ENCODE results near the gene NUDT5.
"Not testable (repeated sequence)": the region's sequence is repeated elsewhere in the genome, so short reads cannot be mapped to it uniquely, and the experiment has no call there.

NUDT5 gene

DNA sequence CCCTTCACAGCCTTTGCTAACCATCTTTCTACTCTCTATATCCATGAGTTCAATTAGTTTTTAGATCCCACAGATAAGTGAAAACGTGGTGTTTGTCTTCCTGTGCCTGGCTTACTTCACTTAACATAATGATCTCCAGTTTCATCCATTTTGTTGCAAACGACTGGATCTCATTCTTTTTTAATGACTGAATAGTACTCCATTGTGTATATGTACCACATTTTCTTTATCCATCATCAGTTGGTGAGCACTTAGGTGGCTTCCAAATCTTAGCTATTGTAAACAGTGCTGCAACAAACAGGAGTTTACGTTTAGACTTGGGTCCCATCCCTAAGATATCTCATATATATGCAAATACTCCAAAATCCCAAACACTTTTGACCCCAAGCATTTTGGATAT, 9.4 kb upstream of the NUDT5 start:
- no peak for FAIRE-seq
- no peak for DNase-seq (ENCODE audit: low spot score)

DNA sequence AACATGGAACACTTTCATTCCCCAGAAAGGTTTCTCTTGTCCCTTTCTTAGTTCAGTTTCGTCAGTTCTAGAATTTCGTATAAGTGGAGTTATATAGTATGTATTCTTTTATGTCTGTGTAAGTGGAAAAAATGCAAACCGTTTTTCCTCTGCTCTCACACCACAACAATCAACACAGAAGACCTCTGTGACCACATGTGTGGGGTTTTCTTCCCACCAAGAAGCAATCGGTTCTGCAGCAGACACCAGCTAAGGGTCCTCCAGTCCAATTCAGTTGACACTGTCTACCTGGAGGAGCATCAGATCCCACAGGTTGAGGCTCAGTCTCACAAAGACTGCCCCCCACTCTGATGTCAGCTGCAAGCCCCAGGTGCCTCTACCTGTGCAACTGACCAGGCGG, 6.5 kb upstream of the NUDT5 start:
- no peak for DNase-seq (ENCODE audit: low spot score)
- FAIRE-seq: no peak

DNA sequence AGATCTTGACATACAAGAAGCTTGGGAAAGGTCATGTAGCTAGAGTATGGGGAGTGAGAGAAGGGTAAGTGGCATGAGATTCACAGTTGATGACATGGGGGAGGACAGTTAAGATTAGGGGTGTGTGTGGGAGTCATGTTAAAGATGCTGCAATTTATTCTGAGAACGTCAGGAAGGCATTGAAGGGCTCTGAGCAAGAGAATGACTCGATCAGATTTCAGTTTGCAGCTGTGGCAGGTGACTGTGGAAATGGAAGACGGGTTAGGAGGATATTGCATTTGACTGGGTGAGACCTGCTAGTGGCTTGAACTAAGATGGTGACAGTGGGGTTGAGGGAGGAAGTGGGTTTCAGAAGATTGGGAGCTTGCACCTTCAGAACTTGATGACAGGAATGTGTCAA, 5.9 kb upstream of the NUDT5 start:
- FAIRE-seq: no peak

DNA sequence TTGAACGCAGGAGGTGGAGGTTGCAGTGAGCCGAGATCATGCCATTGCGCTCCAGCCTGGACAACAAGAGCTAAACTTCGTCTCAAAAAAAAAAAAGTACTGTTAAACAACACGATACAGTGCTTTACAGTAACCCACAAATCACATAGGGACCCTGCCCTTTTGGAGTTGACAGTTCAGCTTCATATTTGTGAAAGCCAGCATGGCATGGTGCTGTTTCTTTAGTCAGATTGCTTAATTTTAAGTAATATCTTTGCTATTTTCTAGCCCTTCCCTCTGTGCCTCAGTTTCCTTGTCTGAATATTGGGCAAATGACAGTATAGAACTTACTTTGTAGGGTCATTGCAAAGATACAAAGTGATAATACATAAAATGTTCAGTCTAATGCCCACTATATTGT, 5.2 kb upstream of the NUDT5 start:
- DNase-seq (ENCODE audit: low spot score) (no peak), FAIRE-seq (no peak)

More for the DNA sequence above, 5.9 kb upstream of the NUDT5 start:
- DNase-seq (ENCODE audit: low spot score): no peak

DNA sequence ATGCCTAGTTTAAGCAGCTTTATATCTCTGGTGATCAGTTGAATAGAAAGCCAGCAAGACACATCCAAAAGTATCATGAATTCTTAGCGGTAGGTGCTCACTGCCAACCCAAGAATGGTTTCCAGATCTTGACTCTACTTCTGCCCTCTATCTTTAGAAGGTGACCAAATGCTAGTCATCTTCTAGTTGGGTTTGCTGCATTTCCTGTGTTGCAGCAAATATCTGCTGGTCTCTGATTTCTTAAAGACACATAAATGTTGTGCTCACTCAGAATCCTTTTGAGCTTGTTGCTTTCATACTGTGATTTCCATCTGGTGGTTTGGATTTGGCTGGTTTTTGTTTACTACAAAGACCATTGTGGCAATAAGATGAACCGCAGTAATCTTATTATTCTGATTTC, 2.5 kb upstream of the NUDT5 start:
- DNase-seq (ENCODE audit: low spot score) (no peak), FAIRE-seq (no peak)

DNA sequence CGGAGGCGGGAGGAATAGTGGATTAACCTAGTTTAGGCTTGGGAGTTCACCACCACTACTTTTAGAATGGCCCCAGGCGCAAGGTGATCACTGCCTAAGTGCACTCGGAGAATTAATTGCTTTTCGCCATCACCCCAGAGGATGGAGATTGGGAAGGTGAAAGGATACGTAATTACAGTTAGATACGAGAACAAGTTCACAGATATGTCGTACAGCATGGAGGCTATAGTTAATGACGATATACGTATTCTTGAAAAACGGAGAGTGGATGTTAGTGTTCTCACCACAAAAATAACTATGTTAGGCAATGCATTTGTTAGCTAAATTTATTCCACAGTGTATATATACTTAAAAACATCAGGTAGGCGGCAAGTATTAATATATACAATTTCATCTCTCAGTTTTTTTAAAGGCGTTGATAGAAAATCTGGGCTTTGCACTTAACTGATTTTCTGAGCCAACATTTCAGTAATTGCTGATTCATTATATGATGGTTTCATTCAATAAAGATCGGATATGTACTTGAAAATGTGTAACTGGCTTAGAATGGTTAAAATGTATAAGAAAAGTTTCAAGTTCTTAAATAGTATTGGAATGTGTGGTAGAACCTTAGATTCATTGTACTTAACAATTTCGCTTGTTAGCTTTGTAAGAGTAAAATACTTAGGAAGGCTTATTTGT, 980 bp upstream of the NUDT5 start:
- no peak for FAIRE-seq

DNA sequence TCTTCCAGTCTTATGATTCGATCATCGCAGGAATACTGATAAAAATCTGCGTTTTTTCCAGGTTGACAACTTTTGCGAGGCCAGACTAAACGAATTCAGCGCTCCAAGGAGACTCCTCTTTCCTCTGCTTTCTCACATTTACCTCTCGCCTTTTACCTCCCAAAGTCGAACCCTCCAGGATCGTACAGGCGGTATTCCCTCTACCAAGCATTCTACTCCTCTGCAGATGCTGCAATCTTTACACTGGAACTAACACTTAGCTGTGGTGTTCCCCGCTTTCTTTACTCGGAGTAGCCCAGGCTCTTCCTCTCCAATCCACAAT, 449 bp downstream of the NUDT5 start:
- no peak for DNase-seq (ENCODE audit: low spot score)
- FAIRE-seq: no peak

More for the DNA sequence above, 980 bp upstream of the NUDT5 start:
- no peak for DNase-seq (ENCODE audit: low spot score)

DNA sequence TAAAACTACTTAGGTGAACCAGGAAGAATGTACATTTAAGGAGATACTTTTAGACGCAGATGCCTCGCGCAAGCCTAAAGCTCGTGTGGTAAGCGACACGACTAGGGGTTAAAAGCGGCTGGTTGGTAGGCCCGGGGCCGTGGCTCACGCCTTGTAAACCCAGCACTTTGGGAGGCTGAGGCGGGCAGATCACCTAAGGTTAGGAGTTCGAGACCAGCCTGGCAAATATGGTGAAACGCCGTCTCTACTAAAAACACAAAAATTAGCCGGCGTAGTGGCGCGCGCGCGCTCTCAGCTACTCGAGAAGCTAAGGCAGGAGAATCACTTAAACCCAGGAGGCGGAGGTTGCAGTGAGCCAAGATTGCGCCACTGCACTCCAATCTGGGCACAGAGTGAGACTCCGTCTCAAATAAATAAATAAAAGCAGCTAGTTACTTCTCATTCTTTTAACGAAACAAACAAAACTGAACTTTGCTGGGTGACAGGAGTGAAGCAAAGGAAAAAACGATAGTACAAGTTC, 879 bp downstream of the NUDT5 start:
- DNase-seq (ENCODE audit: low spot score) (no peak), FAIRE-seq (no peak)

DNA sequence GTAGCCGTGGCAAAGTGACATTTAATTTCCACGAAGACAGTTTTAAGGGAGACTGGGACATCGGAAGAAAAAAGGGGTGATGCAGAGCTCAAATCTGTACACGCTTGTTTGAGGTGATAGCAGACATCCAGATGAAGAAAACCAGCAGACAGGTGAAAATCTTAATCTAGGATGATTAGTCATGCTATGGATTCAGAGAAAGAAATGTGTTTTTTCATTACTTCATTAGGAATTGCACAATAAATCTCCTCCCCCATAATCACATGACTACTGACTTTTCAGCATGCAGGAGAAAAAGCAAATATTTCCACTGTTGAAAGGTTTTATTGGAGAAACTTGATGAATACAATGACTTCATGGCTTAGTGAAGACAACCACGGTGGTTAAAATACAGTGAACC, 2.5 kb downstream of the NUDT5 start:
- DNase-seq (ENCODE audit: low spot score): no peak
- no peak for FAIRE-seq

DNA sequence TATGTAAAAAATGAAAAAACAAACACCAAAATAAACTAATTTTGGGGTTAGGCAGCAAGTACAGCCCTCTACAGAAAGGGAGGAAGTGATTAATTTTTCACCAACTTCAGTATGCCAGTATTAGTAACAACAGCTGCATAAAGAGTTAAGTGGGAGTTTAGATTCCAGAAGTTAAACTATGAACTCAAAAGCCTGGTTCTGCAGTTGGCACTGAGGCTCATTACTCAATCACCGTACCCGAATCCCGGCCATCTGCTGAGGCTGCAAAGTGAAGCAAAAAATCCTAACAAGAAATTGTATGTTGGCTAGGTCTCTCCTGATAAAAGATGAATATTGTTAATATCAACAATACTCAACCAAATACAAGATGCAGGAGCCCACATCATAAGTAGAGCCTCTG, 4.0 kb downstream of the NUDT5 start:
- FAIRE-seq: no peak
- no peak for DNase-seq (ENCODE audit: low spot score)

DNA sequence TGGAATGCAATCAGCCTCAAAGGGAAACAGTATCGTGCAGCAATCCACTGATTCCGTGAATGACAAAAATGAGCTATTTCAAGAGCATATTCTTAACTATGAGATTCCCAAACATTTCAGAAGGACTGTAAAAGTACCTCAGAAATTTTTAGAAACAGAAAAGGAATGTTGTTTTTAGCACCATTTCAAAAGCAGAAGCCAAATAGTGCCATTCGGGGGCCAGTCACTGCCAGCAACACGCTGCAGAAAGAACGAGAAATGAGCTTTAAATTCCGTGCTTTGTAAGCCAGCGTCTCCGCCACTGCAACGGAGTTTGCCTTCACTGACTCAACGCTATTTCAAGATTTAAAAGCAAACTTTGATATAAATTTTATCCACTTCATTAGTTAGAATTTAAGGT, 6.3 kb downstream of the NUDT5 start:
- no peak for FAIRE-seq
- no peak for DNase-seq (ENCODE audit: low spot score)

DNA sequence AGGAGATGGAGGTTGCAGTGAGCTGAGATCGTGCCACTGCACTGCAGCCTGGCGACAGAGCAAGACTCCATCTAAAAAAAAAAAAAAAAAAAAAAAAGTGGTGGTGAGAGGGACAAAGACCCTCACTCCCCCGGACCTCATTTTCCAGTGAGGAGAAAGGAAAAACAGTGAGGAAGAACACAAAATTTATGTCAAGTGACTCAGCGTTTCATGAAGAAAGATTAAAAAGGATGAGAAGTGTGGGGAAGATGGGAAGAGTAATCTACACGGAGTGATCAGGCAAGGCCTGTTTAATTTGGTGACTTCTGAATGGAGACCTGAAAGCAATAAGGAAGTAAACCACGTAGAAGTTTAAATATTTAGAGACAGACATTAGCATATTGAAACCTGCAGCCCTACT, 7.0 kb downstream of the NUDT5 start:
- no peak for FAIRE-seq

DNA sequence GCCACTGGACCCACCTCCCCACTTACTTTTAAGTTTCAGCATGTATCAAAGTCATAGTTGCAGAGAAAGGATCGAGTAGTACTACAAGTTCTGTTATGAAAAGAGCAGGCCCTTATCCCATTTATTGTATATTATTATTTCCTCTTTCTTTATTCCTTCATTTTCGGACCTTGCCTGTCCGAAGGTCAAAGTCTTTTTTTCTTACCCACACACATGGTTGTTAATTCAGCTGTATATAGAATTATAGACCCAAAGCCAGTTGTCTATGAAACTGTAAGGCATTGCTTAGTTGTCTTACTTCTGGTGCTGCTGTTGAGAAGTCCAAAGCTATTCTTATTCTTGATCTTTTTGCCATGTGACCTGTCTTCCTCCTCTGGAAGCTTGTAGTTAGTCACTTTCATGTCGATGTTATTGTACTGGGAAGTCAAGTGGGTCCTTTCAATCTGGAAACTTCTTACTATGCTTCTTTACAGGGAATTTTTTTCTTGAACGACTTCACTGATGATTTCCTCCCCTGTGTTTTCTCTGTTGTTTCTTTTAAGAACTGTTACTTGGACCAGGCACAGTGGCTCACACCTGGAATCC, 8.3 kb downstream of the NUDT5 start:
- no peak for DNase-seq (ENCODE audit: low spot score)

More for the DNA sequence above, 7.0 kb downstream of the NUDT5 start:
- no peak for DNase-seq (ENCODE audit: low spot score)

DNA sequence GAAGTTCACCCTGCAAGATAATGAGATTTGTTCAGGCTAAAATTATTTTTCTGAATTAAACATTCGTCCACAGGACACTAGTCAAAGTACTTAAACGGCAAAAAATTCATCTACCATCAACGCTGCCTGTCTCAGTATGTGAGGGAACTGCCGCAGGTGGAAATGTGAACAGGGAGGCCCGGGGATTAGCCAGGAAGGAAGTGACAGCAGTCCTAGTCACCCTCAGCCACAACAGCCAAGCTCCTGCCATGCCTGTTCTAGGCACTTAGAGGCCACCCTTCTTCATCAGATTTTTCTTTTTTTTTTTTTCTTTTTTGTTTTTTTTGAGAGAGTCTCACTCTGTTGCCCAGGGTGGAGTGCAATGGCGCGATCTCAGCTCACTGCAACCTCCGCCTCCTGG, 9.4 kb downstream of the NUDT5 start:
- DNase-seq (ENCODE audit: low spot score) (no peak), FAIRE-seq (no peak)

More for the DNA sequence above, 8.3 kb downstream of the NUDT5 start:
- no peak for FAIRE-seq

DNA sequence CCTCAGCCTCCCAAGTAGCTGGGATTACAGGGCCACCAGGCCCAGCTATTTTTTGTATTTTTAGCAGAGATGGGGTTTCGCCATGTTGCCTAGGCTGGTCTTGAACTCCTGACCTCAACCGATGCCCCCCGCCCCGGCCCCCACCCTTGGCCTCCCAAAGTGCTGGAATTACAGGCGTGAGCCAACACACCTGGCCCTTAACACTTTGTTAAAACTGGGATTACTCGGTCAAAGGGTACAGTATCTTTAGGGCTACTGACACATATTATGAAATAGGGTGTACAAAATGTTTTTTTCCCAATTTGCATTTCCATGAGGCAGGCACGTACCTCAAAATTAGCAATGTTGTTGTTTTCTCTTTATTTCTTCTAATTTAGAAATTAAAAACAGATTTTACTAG, 11.5 kb downstream of the NUDT5 start:
- no peak for FAIRE-seq

DNA sequence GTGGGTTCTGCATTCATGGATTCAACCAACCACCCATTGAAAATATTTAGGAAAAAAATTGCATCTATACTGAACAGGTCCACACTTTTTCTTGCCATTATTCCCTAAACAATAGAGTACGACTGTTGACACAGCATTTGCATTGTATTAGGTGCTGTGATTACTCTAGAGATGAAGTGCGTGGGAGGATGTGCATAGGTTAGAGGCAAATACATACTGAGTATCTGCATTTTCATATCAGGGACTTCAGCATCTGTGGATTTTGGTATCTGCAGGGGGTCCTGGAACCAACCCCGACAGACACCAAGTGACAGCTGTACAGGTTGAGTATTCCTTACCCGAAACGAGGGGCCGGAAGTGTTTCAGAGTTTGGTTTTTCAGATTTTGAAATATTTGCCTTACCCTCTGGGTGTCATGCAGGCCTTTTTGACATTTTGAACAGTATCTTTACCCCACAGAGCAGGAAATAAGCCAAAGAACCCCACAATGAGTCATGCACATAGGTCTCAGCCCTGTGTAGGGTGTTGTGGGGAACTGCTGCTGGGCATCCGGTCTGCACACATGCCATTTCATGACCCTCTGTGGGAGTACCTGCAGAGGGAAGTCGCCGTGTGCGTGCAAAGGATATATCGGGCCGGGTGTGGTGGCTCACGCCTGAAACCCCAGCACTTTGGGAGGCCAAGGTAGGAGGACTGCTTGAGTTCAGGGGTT, 14.5 kb downstream of the NUDT5 start:
- FAIRE-seq (no peak), DNase-seq (ENCODE audit: low spot score) (no peak)

More for the DNA sequence above, 11.5 kb downstream of the NUDT5 start:
- no peak for DNase-seq (ENCODE audit: low spot score)

DNA sequence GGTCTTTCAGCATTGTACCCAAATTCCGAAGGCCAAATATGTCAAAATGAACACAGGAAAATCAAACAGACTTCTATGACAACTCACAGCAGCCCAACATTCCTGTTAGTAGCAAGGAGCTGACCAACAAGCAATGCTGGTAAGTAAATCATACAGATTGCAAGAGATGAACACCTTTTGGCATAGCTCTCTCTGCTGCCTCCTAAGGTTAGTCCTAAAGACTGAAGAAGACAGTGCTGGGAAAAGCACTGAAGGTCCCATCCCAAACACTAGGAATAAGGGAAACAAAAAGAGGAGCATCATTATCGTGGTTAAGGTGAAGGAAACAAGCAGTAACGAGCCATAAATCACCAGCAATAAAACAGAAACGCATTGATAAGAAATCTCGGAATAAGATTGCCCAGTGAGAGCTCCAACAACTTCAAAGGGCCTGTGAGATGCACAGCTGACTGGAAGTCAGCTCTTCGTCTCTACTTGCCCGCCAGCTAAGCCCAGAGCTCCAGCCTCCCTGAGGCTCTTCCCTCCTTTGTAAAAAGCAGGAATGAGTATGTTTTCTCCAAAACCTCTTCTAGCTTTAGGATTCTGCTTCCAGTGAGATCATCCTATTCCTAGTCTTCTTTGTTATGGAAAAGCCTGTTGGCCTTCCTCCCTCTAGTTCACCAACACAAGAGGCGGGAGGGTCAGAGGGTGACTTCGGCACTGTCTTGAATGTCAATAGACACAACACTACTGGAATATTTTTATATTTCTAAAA, 15.3 kb downstream of the NUDT5 start:
- DNase-seq (ENCODE audit: low spot score) (no peak), FAIRE-seq (no peak)

DNA sequence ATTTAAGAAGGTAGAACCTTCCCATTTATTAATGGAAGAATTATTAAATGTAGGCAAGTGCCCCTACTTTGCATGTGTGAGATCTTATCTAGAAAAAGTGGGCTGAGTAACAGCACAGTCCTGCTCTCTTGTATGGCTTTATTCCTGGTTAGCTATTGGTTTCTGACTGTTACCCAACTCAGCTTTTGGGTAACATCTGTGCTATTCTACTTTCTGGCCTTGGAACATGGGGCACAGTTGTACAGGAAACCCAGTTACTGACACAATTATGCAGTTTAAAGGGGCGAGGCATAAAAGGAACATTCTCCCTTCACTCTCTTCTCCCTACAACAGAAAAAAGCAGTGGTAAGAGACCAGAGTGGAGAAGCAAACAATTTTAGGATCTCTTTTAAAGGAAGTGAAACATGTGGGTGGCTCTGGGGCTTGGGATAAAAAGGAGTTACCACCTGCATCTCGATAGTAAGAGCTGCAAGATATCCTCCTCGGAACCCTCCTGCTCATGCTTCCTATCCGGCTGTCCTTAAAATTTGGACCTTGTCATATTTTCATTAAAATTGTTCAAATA, 16.0 kb downstream of the NUDT5 start:
- DNase-seq (ENCODE audit: low spot score) (no peak), FAIRE-seq (no peak)

DNA sequence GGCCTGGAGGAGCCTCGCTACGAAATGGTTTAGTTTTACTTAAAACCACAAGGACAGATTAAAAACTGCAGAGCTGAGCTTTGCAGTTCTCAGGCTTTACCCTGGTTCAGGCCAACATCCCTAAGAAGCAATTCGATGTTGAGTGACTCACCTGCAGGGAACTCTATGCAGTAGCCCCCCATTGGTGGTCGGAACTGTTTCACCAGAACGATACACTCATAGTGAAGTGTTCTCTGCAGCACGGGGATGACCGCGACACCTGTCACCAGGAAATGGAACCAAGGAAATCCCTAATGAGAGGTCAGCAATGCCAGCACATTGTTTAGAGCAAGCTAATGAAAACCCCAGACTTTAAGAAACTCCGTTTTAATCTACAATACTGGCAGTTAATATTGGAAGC, 18.0 kb downstream of the NUDT5 start:
- FAIRE-seq (peak; percentile 48), DNase-seq (ENCODE audit: low spot score) (peak; percentile 66)

DNA sequence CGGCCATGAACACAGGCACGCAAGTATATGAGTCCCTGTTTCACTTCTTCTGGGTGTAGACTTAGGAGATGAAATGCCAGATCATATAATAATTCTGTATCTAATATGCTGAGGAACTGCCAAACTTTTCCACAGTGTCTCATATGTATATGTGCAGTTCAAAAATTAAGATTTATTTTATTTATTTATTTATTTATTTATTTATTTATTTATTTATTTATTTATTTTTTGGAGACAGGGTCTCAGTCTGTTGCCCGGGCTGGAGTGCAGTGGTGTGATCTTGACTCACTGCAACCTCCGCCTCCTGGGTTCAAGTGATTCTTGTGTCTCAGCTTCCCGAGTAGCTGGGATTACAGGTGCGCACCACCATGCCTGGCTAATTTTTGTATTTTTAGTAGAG, 24.2 kb downstream of the NUDT5 start:
- FAIRE-seq; DNase-seq (ENCODE audit: low spot score): not testable (repeated sequence)

DNA sequence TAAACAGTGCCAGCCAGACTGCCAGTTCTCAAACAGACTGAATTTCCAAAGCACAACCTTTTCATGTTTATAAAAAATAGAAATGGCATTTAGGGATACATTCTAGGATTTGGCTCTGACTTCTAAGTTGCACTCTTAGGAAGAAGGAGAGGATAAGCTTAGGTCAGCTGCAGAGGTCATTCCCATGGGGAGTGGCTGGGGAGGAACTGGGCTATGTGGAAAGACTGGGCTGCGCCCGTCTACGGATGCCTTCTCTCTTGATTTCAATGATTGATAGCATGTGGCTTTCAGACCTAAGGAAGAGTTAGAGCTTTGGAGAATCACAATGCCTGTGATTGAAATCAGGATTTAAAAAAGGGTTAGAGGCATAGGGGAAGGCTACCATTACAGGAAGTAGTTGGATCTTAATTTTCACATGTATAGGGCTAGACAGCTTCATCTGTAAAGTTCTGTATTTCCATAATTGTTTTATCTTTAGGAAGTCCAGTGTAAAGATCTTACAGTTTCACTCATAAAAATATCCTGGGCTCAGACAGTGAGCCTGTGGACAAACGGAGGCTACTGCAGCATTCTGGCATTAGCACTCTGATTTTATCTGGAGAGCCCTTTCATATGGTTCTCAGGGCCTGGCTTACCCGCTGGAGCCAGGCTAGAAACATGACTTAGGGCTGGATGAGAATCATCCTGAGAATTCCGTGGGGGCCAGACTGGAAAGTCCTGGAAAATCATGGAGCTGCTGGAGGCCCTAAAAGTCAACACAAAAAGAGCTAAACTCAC, 29.5 kb downstream of the NUDT5 start:
- DNase-seq (ENCODE audit: low spot score) (no peak), FAIRE-seq (no peak)

Measured in RCC 7860 (cell line).